ENCODE measurements around the gene KIAA1143.
A peak's percentile ranks its signal among the peaks of the same experiment; 100 is the strongest.

KIAA1143 gene

DNA sequence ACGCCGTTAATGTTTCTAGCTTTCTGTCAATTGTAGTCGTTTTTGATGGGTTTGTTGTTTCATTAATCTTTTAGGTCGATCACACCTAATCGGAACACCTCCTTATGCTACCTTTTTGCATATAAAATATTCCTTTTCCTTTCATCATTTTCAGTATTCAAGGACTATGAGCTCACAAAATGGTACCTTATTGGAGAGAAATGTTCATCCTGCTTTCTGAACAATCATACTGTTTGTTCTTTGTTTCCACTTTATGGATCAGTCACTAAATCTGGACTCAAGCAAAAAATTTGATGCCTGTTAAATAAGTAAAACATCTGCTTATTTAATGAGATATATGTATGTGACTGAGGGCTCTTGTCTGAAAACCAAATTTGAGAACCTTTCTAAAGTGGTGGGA is 1.3 kb upstream of the KIAA1143 start:
- H3K9me3 ChIP-seq (ENCODE audit: control insufficient read depth, insufficient read depth, low read depth, low read length): no peaks in the 10 kb centered on the region
- no peak for TF ChIP-seq KLF9 (tag by site-specific recombination; IDR thresholded peaks at IDR 0.05; ENCODE audit: low read depth)
- TF ChIP-seq ZNF664 (tag by site-specific recombination; IDR thresholded peaks at IDR 0.05): peak; percentile 88
- POLR2A ChIA-PET: no interaction called here
- H3K4me3 ChIP-seq (ENCODE audit: low read depth, low read length): peak overlapping the region; percentile 87
- H3K4me1 ChIP-seq (ENCODE audit: control insufficient read depth, insufficient read depth, low read length): no peaks in the 10 kb centered on the region
- peaks cover 0 to 46% of the 10 kb centered on the region in 2 experiments; a peak in 2 of 3 replicates for H3K36me3 ChIP-seq (ENCODE audit: control insufficient read depth in 2 of 2, insufficient read depth in 1 of 2, low read length in 2 of 2)
- CTCF ChIA-PET: interaction anchor here (0.6 to 1.1 kb wide), 3 partner anchors 448 to 1374 kb away, joined by 3 read pairs; no protein-coding TSS in a partner anchor
- peak overlapping the region; percentile 72; the same call in 1 of the 2 replicates for H3K27ac ChIP-seq (ENCODE audit: extremely low read depth, low read depth, low read length)

DNA sequence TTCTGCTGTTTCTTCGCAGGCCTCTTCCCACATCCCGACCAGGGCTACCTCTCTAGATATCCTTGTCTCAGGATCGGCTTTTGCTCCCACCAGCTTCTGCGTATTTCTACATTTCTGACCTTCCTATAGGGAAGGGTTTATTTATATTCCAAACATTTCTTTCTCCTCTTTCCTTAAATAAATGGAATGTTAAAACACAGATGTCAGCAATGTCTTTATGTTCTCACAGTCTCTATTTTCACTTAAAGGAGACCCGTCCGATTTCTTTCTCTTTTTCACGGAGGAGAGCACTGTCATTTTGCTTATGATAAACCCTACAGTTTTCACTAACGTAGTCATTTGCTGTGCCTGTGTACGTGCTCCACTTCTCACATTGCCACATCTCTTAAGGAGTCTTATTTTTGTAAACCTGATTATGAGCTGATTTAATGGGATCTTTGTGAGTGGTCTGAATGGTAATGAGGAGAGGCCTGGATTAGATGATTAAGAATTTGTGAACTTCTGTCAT is 805 bp upstream of the KIAA1143 start:
- ChIA-PET POLR2A (interaction anchor here (0.7 to 1.4 kb wide), 6 partner anchors 14 to 251 kb away, joined by 3 to 11 read pairs (median 4); partner anchors contain the start of genes EXOSC7, ZDHHC3, ZNF35 and ZNF501), CTCF (interaction anchor here (0.5 to 1.1 kb wide), 3 partner anchors 274 to 517 kb away, joined by 3 read pairs; no protein-coding TSS in a partner anchor)

DNA sequence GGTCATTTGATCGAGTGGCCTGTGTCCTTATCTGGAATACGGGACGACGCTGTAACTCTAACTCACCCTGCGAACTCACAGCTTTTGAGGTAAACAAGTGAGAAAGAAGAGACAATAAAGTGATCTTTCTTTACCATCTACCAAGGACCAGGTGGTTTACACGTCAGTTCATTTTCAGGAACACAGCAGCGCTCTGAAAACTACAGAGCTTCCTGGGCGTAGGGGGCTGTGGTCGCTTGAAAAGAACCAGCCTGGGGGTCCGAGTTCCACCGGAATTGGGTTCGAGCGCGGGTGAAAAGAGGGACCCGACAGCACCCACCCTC is 357 bp downstream of the KIAA1143 start:
- H3K36me3 ChIP-seq (ENCODE audit: control insufficient read depth in 2 of 2, insufficient read depth in 1 of 2, low read length in 2 of 2): peaks cover 0 to 49% of the 10 kb centered on the region in 2 experiments; a peak in 2 of 3 replicates
- H3K27ac ChIP-seq (ENCODE audit: extremely low read depth, low read depth, low read length): peak overlapping the region; percentile 41; the same call in 1 of the 2 replicates

More for the DNA sequence above, 805 bp upstream of the KIAA1143 start:
- H3K27ac ChIP-seq (ENCODE audit: extremely low read depth, low read depth, low read length): peak overlapping the region; percentile 72
- H3K9me3 ChIP-seq (ENCODE audit: control insufficient read depth, insufficient read depth, low read depth, low read length): no peaks in the 10 kb centered on the region
- H3K4me1 ChIP-seq (ENCODE audit: control insufficient read depth, insufficient read depth, low read length): no peaks in the 10 kb centered on the region
- H3K36me3 ChIP-seq (ENCODE audit: control insufficient read depth in 2 of 2, insufficient read depth in 1 of 2, low read length in 2 of 2): peaks cover 0 to 49% of the 10 kb centered on the region in 2 experiments; a peak in 2 of 3 replicates
- TF ChIP-seq ZNF138 (tag by site-specific recombination; IDR thresholded peaks at IDR 0.05; ENCODE audit: borderline replicate concordance) (no peak), ZNF600 (tag by site-specific recombination; IDR thresholded peaks at IDR 0.05) (peak; percentile 26; the same call in 1 of the 2 replicates), ZNF473 (tag by site-specific recombination; IDR thresholded peaks at IDR 0.05) (no peak), PRDM1 (tag by site-specific recombination; IDR thresholded peaks at IDR 0.05) (peak; percentile 32; the same call in 1 of the 2 replicates), ZNF335 (tag by site-specific recombination; conservative IDR thresholded peaks at IDR 0.05) (0 out of 2 replicates have a peak, but pooled peaks have one; percentile 1)
- peak overlapping the region; percentile 87 for H3K4me3 ChIP-seq (ENCODE audit: low read depth, low read length)

GRCh38 chr3:44734646-44735168 is 26.7 kb downstream of the KIAA1143 start:
- H3K4me1 ChIP-seq (ENCODE audit: control insufficient read depth, insufficient read depth, low read length): no peaks in the 10 kb centered on the region
- H3K27ac ChIP-seq (ENCODE audit: extremely low read depth, low read depth, low read length): no peak overlapping the region
- no peak overlapping the region for H3K4me3 ChIP-seq (ENCODE audit: low read depth, low read length)
- no peaks in the 10 kb centered on the region for H3K9me3 ChIP-seq (ENCODE audit: control insufficient read depth, insufficient read depth, low read depth, low read length)
- ChIA-PET CTCF (no interaction called here), POLR2A (no interaction called here)
- peaks cover 0 to 30% of the 10 kb centered on the region in 2 experiments; a peak in 1 of 3 replicates for H3K36me3 ChIP-seq (ENCODE audit: control insufficient read depth in 2 of 2, insufficient read depth in 1 of 2, low read length in 2 of 2)
- TF ChIP-seq ZNF18 (tag by site-specific recombination; IDR thresholded peaks at IDR 0.05) (no peak), ZNF274 (IDR thresholded peaks at IDR 0.05; ENCODE audit: low read length) (peak; percentile 71; the same call in 1 of the 2 replicates), ZNF274 (tag by site-specific recombination; IDR thresholded peaks at IDR 0.05; ENCODE audit: borderline replicate concordance) (peak; percentile 87), TRIM28 (IDR thresholded peaks at IDR 0.05; ENCODE audit: borderline replicate concordance, low read length) (peak; percentile 93; the same call in 1 of the 2 replicates), ZFP37 (tag by site-specific recombination; IDR thresholded peaks at IDR 0.05) (no peak), ZNF501 (tag by site-specific recombination; IDR thresholded peaks at IDR 0.05) (peak; percentile 93), ZBTB7A (tag by site-specific recombination; IDR thresholded peaks at IDR 0.05; ENCODE audit: low read depth) (no peak), SETDB1 (IDR thresholded peaks at IDR 0.05; ENCODE audit: insufficient read length, low read length) (peak; percentile 96)

More for the DNA sequence above, 357 bp downstream of the KIAA1143 start:
- ChIA-PET POLR2A (interaction anchor here (1.1 to 1.4 kb wide), 4 partner anchors 31 to 215 kb away, joined by 3 to 11 read pairs (median 5); partner anchors contain the start of genes EXOSC7, ZDHHC3, ZNF35 and ZNF501), CTCF (interaction anchor here (0.5 to 0.7 kb wide), 4 partner anchors 86 to 228 kb away, joined by 3 to 4 read pairs (median 4); no protein-coding TSS in a partner anchor)
- H3K9me3 ChIP-seq (ENCODE audit: control insufficient read depth, insufficient read depth, low read depth, low read length): no peaks in the 10 kb centered on the region
- peak overlapping the region; percentile 87 for H3K4me3 ChIP-seq (ENCODE audit: low read depth, low read length)
- H3K4me1 ChIP-seq (ENCODE audit: control insufficient read depth, insufficient read depth, low read length): no peaks in the 10 kb centered on the region
- no peak for TF ChIP-seq ZNF354C (tag by site-specific recombination; IDR thresholded peaks at IDR 0.05; ENCODE audit: borderline replicate concordance, low read depth)
- no peak for TF ChIP-seq ZNF423 (tag by site-specific recombination; IDR thresholded peaks at IDR 0.05)
- TF ChIP-seq SP2 (tag by site-specific recombination; IDR thresholded peaks at IDR 0.05): no peak
- TF ChIP-seq ZNF677 (tag by site-specific recombination; IDR thresholded peaks at IDR 0.05): no peak
- TF ChIP-seq SCRT1 (tag by site-specific recombination; IDR thresholded peaks at IDR 0.05; ENCODE audit: borderline replicate concordance): no peak
- TF ChIP-seq ZNF202 (tag by site-specific recombination; IDR thresholded peaks at IDR 0.05; ENCODE audit: borderline replicate concordance): no peak
- TF ChIP-seq ZNF623 (tag by site-specific recombination; IDR thresholded peaks at IDR 0.05): no peak
- TF ChIP-seq ZNF596 (tag by site-specific recombination; IDR thresholded peaks at IDR 0.05): no peak
- TF ChIP-seq ZNF112 (tag by site-specific recombination; IDR thresholded peaks at IDR 0.05): no peak
- no peak for TF ChIP-seq ZFP41 (tag by site-specific recombination; IDR thresholded peaks at IDR 0.05; ENCODE audit: borderline replicate concordance)
- no peak for TF ChIP-seq ZNF473 (tag by site-specific recombination; IDR thresholded peaks at IDR 0.05)
- no peak for TF ChIP-seq FEZF1 (tag by site-specific recombination; IDR thresholded peaks at IDR 0.05)
- TF ChIP-seq ZNF624 (tag by site-specific recombination; IDR thresholded peaks at IDR 0.05): no peak

Data from HEK293 (cell line).